Measurements from ENCODE around the gene RESP18. TPM values are rescaled to one million over a fixed set of nuclear protein-coding genes. Genes with fewer than 3 reads are reported as not detected.

The RESP18 gene
- polyA plus RNA-seq, 1 donor from 2014 or later, result not detected

DNA sequence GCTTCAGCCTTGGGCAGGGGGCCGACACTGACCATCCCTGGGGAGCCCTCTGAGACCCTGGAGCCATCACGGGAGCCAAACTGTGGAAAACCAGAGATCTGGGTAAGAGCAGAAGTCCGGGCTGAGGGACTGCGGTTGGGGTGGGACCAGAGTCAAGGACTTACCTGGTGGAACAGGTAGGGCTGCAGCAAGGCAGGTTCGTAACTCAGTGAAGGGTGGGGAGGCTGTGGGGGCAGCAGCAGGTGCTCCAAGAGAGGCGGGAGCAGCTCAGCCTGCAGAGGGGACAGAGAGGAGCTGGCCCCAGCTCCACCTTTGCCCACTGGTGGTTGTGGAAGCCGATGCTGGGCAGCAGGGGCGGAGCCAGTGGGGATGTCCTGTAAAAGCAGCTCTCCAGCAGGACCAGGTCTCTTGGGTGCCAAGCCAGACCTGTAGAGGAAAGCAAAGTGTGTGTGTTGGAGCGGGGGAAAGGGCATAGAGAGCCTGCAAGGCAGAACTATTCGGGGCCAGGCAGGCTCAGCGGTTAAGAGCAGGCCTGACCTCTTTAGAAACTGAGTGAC lies 30.1 kb downstream of the RESP18 start:
- Histone ChIP-seq H3K9me2 (ENCODE audit: insufficient read depth, low read length) (no peaks in the 10 kb centered on the region), H3K36me3 (ENCODE audit: insufficient read depth, low read length) (no peaks in the 10 kb centered on the region), H3K27ac (ENCODE audit: low read length) (no peak overlapping the region), H2AFZ (ENCODE audit: low read depth, low read length) (no peak overlapping the region), H3F3A (ENCODE audit: insufficient read depth, low read length, poor library complexity, severe bottlenecking) (no peaks in the 10 kb centered on the region), H3K4me2 (ENCODE audit: low read length) (no peak overlapping the region), H3K27me3 (ENCODE audit: insufficient read depth, low read depth, low read length) (peaks cover 9% of the 10 kb centered on the region), H3K9ac (ENCODE audit: low read length) (no peak overlapping the region), H3K4me3 (ENCODE audit: low read length) (no peak overlapping the region), H3K79me2 (replicated peaks; ENCODE audit: insufficient read depth, low read length) (no peaks in the 10 kb centered on the region), H3K9me3 (ENCODE audit: low read length) (no peaks in the 10 kb centered on the region), H4K20me1 (ENCODE audit: insufficient read depth) (no peaks in the 10 kb centered on the region)
- TF ChIP-seq EP300 (conservative IDR thresholded peaks at IDR 0.05; ENCODE audit: poor library complexity, severe bottlenecking), result no peak
- no peak for TF ChIP-seq POLR2AphosphoS5 (IDR thresholded peaks at IDR 0.05)
- no peak for TF ChIP-seq TAF1 (IDR thresholded peaks at IDR 0.05; ENCODE audit: low read depth)
- TF ChIP-seq, protein P1, sequence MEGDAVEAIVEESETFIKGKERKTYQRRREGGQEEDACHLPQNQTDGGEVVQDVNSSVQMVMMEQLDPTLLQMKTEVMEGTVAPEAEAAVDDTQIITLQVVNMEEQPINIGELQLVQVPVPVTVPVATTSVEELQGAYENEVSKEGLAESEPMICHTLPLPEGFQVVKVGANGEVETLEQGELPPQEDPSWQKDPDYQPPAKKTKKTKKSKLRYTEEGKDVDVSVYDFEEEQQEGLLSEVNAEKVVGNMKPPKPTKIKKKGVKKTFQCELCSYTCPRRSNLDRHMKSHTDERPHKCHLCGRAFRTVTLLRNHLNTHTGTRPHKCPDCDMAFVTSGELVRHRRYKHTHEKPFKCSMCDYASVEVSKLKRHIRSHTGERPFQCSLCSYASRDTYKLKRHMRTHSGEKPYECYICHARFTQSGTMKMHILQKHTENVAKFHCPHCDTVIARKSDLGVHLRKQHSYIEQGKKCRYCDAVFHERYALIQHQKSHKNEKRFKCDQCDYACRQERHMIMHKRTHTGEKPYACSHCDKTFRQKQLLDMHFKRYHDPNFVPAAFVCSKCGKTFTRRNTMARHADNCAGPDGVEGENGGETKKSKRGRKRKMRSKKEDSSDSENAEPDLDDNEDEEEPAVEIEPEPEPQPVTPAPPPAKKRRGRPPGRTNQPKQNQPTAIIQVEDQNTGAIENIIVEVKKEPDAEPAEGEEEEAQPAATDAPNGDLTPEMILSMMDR (IDR thresholded peaks at IDR 0.05; ENCODE audit: poor library complexity, severe bottlenecking), result no peak
- TF ChIP-seq, protein P2, sequence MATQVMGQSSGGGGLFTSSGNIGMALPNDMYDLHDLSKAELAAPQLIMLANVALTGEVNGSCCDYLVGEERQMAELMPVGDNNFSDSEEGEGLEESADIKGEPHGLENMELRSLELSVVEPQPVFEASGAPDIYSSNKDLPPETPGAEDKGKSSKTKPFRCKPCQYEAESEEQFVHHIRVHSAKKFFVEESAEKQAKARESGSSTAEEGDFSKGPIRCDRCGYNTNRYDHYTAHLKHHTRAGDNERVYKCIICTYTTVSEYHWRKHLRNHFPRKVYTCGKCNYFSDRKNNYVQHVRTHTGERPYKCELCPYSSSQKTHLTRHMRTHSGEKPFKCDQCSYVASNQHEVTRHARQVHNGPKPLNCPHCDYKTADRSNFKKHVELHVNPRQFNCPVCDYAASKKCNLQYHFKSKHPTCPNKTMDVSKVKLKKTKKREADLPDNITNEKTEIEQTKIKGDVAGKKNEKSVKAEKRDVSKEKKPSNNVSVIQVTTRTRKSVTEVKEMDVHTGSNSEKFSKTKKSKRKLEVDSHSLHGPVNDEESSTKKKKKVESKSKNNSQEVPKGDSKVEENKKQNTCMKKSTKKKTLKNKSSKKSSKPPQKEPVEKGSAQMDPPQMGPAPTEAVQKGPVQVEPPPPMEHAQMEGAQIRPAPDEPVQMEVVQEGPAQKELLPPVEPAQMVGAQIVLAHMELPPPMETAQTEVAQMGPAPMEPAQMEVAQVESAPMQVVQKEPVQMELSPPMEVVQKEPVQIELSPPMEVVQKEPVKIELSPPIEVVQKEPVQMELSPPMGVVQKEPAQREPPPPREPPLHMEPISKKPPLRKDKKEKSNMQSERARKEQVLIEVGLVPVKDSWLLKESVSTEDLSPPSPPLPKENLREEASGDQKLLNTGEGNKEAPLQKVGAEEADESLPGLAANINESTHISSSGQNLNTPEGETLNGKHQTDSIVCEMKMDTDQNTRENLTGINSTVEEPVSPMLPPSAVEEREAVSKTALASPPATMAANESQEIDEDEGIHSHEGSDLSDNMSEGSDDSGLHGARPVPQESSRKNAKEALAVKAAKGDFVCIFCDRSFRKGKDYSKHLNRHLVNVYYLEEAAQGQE (IDR thresholded peaks at IDR 0.05; ENCODE audit: borderline replicate concordance), result no peak
- no peak for TF ChIP-seq RAD21 (conservative IDR thresholded peaks at IDR 0.05)

DNA sequence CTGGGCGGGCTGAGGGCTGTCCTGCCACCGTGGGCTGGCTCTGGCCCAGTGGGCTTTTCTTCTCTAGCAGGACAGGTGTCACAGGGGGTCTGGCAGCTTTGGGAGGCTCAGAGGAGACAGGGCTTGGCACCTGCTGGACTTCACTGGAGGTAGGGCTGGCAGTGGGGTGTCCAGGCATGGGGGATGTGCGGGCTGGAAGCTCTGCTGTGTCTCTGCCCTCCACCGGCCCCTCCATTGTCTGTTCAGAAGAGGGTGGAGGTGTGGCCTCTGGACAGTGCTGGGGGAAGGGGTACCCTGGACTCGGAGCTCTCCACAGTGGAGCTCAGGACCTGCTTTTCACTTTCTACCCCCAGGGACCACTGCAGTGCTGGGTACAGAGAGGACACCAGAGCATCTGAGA lies 32.5 kb downstream of the RESP18 start:
- Histone ChIP-seq H2AFZ (ENCODE audit: low read depth, low read length) (no peak overlapping the region), H3K36me3 (ENCODE audit: insufficient read depth, low read length) (peaks cover 5% of the 10 kb centered on the region), H3K9me2 (ENCODE audit: insufficient read depth, low read length) (no peaks in the 10 kb centered on the region), H4K20me1 (ENCODE audit: insufficient read depth) (no peaks in the 10 kb centered on the region), H3K4me3 (ENCODE audit: low read length) (no peak overlapping the region), H3K9ac (ENCODE audit: low read length) (no peak overlapping the region), H3K79me2 (replicated peaks; ENCODE audit: insufficient read depth, low read length) (no peaks in the 10 kb centered on the region), H3K27ac (ENCODE audit: low read length) (no peak overlapping the region), H3F3A (ENCODE audit: insufficient read depth, low read length, poor library complexity, severe bottlenecking) (no peaks in the 10 kb centered on the region), H3K27me3 (ENCODE audit: insufficient read depth, low read depth, low read length) (no peaks in the 10 kb centered on the region), H3K4me2 (ENCODE audit: low read length) (no peak overlapping the region), H3K9me3 (ENCODE audit: low read length) (no peaks in the 10 kb centered on the region)
- TF ChIP-seq SMC3 (conservative IDR thresholded peaks at IDR 0.05; ENCODE audit: poor library complexity), result no peak
- TF ChIP-seq, protein P1 (IDR thresholded peaks at IDR 0.05; ENCODE audit: poor library complexity, severe bottlenecking), result no peak
- TF ChIP-seq, protein P2 (IDR thresholded peaks at IDR 0.05; ENCODE audit: borderline replicate concordance), result no peak
- TF ChIP-seq POLR2AphosphoS5 (IDR thresholded peaks at IDR 0.05), result no peak
- TF ChIP-seq RAD21 (conservative IDR thresholded peaks at IDR 0.05), result no peak
- TF ChIP-seq EZH2 (IDR thresholded peaks at IDR 0.05; ENCODE audit: borderline replicate concordance, insufficient read depth, low read length, poor library complexity, severe bottlenecking), result no peak
- no peak for TF ChIP-seq EP300 (conservative IDR thresholded peaks at IDR 0.05; ENCODE audit: poor library complexity, severe bottlenecking)
